ENCODE results near the gene TIGD1. TPM values are rescaled to one million over a fixed set of nuclear protein-coding genes. Genes with fewer than 3 reads are reported as not detected.

The TIGD1 gene
- polyA plus RNA-seq, 1 of the 3 experiments (the other 2 are of a cell fraction) = 4.6 TPM

DNA sequence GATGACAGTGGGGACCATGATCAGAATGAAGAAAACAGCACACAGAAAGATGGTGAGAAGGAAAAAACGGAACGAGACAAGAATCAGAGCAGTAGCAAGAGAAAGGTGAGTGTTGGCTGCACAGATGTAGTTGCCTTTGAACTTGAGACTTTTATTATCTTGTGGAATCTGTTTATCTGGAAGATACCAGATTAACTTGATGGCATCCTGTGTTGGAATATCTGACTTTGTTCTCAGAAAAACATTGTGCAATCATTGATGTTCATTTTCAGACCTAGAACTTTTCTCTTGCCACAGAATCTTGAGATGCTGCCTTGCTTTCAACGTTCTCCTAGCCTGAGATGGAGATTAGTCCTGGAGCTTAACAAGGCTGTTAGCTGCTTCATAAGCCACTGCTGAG is 6.1 kb upstream of the TIGD1 start:
- ChIA-PET POLR2A (no interaction called here), CTCF (interaction anchor here (0.6 kb wide), 1 partner anchor 709 kb away, joined by 3 read pairs; no protein-coding TSS in a partner anchor)
- Histone ChIP-seq H2AFZ (ENCODE audit: low read depth) (no peak overlapping the region), H3K27me3 (ENCODE audit: insufficient read depth) (no peaks in the 10 kb centered on the region), H3K9me2 (no peaks in the 10 kb centered on the region), H4K20me1 (ENCODE audit: insufficient read depth) (peaks cover 41% of the 10 kb centered on the region), H3K4me3 (ENCODE audit: low read depth in 2 of 2, low read length in 1 of 2) (no peak overlapping the region), H3K4me2 (no peak overlapping the region), H3K27ac (ENCODE audit: low read depth in 2 of 2, low read length in 1 of 2) (no peak overlapping the region), H3K9ac (no peak overlapping the region), H3K4me1 (ENCODE audit: control insufficient read depth in 1 of 2, insufficient read depth in 2 of 2, low read depth in 1 of 2, low read length in 1 of 2) (peaks cover 4 to 8% of the 10 kb centered on the region in 2 experiments; a peak in 2 of 4 replicates), H3F3A (replicated peaks; ENCODE audit: insufficient read depth) (no peaks in the 10 kb centered on the region), H3K36me3 (replicated peaks in 1 of 2; ENCODE audit: control insufficient read depth in 1 of 2, insufficient read depth in 2 of 2, low read length in 1 of 2) (peaks cover 60 to 75% of the 10 kb centered on the region in 2 experiments), H3K79me2 (ENCODE audit: insufficient read depth) (peaks cover 72% of the 10 kb centered on the region), H3K9me3 (no peaks in the 10 kb centered on the region)
- WGBS (ENCODE audit: low lambda C conversion rate) = 92% methylated on average over 3 of the region's 3 CpGs
- DNase-seq = no peak
- TF ChIP-seq USF1 (IDR thresholded peaks at IDR 0.05; ENCODE audit: borderline replicate concordance, low read depth) = no peak
- TF ChIP-seq MEF2A (IDR thresholded peaks at IDR 0.05; ENCODE audit: borderline replicate concordance, low read depth) = no peak
- TF ChIP-seq GABPA (IDR thresholded peaks at IDR 0.05; ENCODE audit: low read depth) = no peak
- no peak for TF ChIP-seq RCOR1 (IDR thresholded peaks at IDR 0.05; ENCODE audit: low read length)
- TF ChIP-seq FOXJ3 (CRISPR knock-in tag; IDR thresholded peaks at IDR 0.05) = no peak
- TF ChIP-seq RAD21 (IDR thresholded peaks at IDR 0.05; ENCODE audit: low read length) = no peak
- TF ChIP-seq CHD2 (IDR thresholded peaks at IDR 0.05; ENCODE audit: low read length, partially characterized antibody) = no peak
- TF ChIP-seq NFIC (IDR thresholded peaks at IDR 0.05; ENCODE audit: borderline replicate concordance) = no peak

GRCh38 chr2:232551776-232552175 is 1.4 kb upstream of the TIGD1 start:
- no peak for DNase-seq
- no peak overlapping the region for H2AFZ ChIP-seq (ENCODE audit: low read depth)
- H3K27ac ChIP-seq (ENCODE audit: low read depth in 2 of 2, low read length in 1 of 2) = peak overlapping the region in 1 of 2 experiments; percentile 96; a peak in 2 of 4 replicates
- H3K4me3 ChIP-seq (ENCODE audit: low read depth in 2 of 2, low read length in 1 of 2) = peak overlapping the region; percentile 84 to 91
- TF ChIP-seq RCOR1 (IDR thresholded peaks at IDR 0.05; ENCODE audit: low read length) (no peak), TEAD4 (IDR thresholded peaks at IDR 0.05; ENCODE audit: borderline replicate concordance, insufficient read depth) (no peak), TCF12 (IDR thresholded peaks at IDR 0.05) (no peak), YY1 (IDR thresholded peaks at IDR 0.05; ENCODE audit: low read depth) (no peak), EZH2phosphoT487 (IDR thresholded peaks at IDR 0.05; ENCODE audit: borderline replicate concordance, low read depth) (no peak)
- ChIA-PET CTCF (no interaction called here), POLR2A (no interaction called here)
- H3K36me3 ChIP-seq (replicated peaks in 1 of 2; ENCODE audit: control insufficient read depth in 1 of 2, insufficient read depth in 2 of 2, low read length in 1 of 2) = peaks cover 35 to 44% of the 10 kb centered on the region in 2 experiments
- no peaks in the 10 kb centered on the region for H3K9me3 ChIP-seq
- H3K27me3 ChIP-seq (ENCODE audit: insufficient read depth) = no peaks in the 10 kb centered on the region
- H3K4me2 ChIP-seq = peak overlapping the region; percentile 99
- peaks cover 42% of the 10 kb centered on the region for H4K20me1 ChIP-seq (ENCODE audit: insufficient read depth)
- peak overlapping the region; percentile 98 for H3K9ac ChIP-seq
- peaks cover 5 to 9% of the 10 kb centered on the region in 2 experiments; a peak in 2 of 4 replicates for H3K4me1 ChIP-seq (ENCODE audit: control insufficient read depth in 1 of 2, insufficient read depth in 2 of 2, low read depth in 1 of 2, low read length in 1 of 2)
- H3K79me2 ChIP-seq (ENCODE audit: insufficient read depth) = peaks cover 87% of the 10 kb centered on the region
- no peaks in the 10 kb centered on the region for H3K9me2 ChIP-seq
- no peaks in the 10 kb centered on the region for H3F3A ChIP-seq (replicated peaks; ENCODE audit: insufficient read depth)
- WGBS (ENCODE audit: low lambda C conversion rate) = 97% methylated on average over 4 of the region's 4 CpGs

DNA sequence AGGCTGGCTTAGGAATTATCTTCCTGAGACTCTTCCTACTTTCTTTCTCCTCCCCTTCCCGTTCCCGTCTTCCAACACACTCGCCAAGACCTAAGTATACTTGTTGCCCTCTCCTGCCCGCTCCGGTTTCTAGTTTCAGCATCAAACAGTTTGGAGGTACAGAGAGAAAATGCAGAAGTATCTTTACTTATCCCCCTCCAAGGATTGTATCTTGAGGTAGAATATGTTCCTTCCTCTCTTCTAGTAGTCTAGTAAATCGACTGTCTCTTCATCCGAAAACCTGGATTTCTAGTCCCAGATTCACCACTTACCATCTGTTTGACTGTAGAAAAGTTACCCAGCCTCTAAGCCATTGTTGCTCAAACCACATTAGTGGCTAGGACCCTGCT is 887 bp upstream of the TIGD1 start:
- no peaks in the 10 kb centered on the region for H3K9me2 ChIP-seq
- H3K4me3 ChIP-seq (ENCODE audit: low read depth in 2 of 2, low read length in 1 of 2) = peak overlapping the region; percentile 84 to 91
- H3K36me3 ChIP-seq (replicated peaks in 1 of 2; ENCODE audit: control insufficient read depth in 1 of 2, insufficient read depth in 2 of 2, low read length in 1 of 2) = peaks cover 30 to 39% of the 10 kb centered on the region in 2 experiments
- H3K79me2 ChIP-seq (ENCODE audit: insufficient read depth) = peaks cover 87% of the 10 kb centered on the region
- peaks cover 38% of the 10 kb centered on the region for H4K20me1 ChIP-seq (ENCODE audit: insufficient read depth)
- POLR2A ChIA-PET = interaction anchor here (0.6 to 1.4 kb wide), 4 partner anchors 10 to 328 kb away, joined by 3 to 5 read pairs (median 3); partner anchors contain the start of gene CHRNG
- peak overlapping the region; percentile 99 for H3K4me2 ChIP-seq
- CTCF ChIA-PET = interaction anchor here (1.4 kb wide), 1 partner anchor 29 kb away, joined by 6 read pairs; no protein-coding TSS in a partner anchor
- peak overlapping the region; percentile 98 for H3K9ac ChIP-seq
- H3K27ac ChIP-seq (ENCODE audit: low read depth in 2 of 2, low read length in 1 of 2) = peak overlapping the region; percentile 96
- no peaks in the 10 kb centered on the region for H3K9me3 ChIP-seq
- H3K4me1 ChIP-seq (ENCODE audit: control insufficient read depth in 1 of 2, insufficient read depth in 2 of 2, low read depth in 1 of 2, low read length in 1 of 2) = peaks cover 5 to 9% of the 10 kb centered on the region in 2 experiments; a peak in 2 of 4 replicates
- no peak for DNase-seq
- no peaks in the 10 kb centered on the region for H3K27me3 ChIP-seq (ENCODE audit: insufficient read depth)
- peak overlapping the region; percentile 93; the same call in 1 of the 2 replicates for H2AFZ ChIP-seq (ENCODE audit: low read depth)
- WGBS (ENCODE audit: low lambda C conversion rate) = 4% methylated on average over 7 of the region's 7 CpGs
- no peaks in the 10 kb centered on the region for H3F3A ChIP-seq (replicated peaks; ENCODE audit: insufficient read depth)
- TF ChIP-seq TEAD4 (IDR thresholded peaks at IDR 0.05; ENCODE audit: borderline replicate concordance, insufficient read depth) = no peak
- TF ChIP-seq RAD21 (IDR thresholded peaks at IDR 0.05; ENCODE audit: low read length) = no peak
- TF ChIP-seq USF1 (IDR thresholded peaks at IDR 0.05; ENCODE audit: borderline replicate concordance, low read depth) = no peak
- no peak for TF ChIP-seq TCF12 (IDR thresholded peaks at IDR 0.05)
- TF ChIP-seq CTCF (IDR thresholded peaks at IDR 0.05) = no peak
- TF ChIP-seq SMC3 (IDR thresholded peaks at IDR 0.05; ENCODE audit: low read depth, low read length) = no peak
- TF ChIP-seq, protein P1, sequence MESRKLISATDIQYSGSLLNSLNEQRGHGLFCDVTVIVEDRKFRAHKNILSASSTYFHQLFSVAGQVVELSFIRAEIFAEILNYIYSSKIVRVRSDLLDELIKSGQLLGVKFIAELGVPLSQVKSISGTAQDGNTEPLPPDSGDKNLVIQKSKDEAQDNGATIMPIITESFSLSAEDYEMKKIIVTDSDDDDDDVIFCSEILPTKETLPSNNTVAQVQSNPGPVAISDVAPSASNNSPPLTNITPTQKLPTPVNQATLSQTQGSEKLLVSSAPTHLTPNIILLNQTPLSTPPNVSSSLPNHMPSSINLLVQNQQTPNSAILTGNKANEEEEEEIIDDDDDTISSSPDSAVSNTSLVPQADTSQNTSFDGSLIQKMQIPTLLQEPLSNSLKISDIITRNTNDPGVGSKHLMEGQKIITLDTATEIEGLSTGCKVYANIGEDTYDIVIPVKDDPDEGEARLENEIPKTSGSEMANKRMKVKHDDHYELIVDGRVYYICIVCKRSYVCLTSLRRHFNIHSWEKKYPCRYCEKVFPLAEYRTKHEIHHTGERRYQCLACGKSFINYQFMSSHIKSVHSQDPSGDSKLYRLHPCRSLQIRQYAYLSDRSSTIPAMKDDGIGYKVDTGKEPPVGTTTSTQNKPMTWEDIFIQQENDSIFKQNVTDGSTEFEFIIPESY (IDR thresholded peaks at IDR 0.05; ENCODE audit: borderline replicate concordance, low read depth) = no peak
